ENCODE measurements around the gene CFTR. TPM values are rescaled to one million over a fixed set of nuclear protein-coding genes. Genes with fewer than 3 reads are reported as not detected.

The CFTR gene
- total and polyA plus RNA-seq, 2 of the 8 experiments (the other 6 are each of a cell fraction or from before 2014, with no cell fraction given): 1.2 to 1.6 TPM

GRCh38 chr7:117470777-117471176, 9.0 kb upstream of the CFTR start:
- no peak overlapping the region for H3K27ac ChIP-seq (ENCODE audit: low read depth, low read length)
- no peaks in the 10 kb centered on the region for H3K27me3 ChIP-seq (replicated peaks in 1 of 4; ENCODE audit: control insufficient read depth in 3 of 4, extremely low read depth in 1 of 4, insufficient read depth in 3 of 4, low read length in 3 of 4)
- DNase-seq (ENCODE audit: low read depth in 1 of 2, low spot score in 2 of 2) (no peak), FAIRE-seq (no peak)
- no peaks in the 10 kb centered on the region for H3K9me3 ChIP-seq (ENCODE audit: insufficient read depth in 2 of 2, low read depth in 1 of 2, low read length in 1 of 2)
- H2AFZ ChIP-seq (ENCODE audit: low read length): no peak overlapping the region
- no peak overlapping the region for H4K8ac ChIP-seq (ENCODE audit: extremely low read depth, insufficient read depth, low read length)
- no peaks in the 10 kb centered on the region for H3K36me3 ChIP-seq (ENCODE audit: control insufficient read depth in 2 of 4, insufficient read depth in 4 of 4, low read length in 3 of 4)
- H4K5ac ChIP-seq (ENCODE audit: insufficient read length, low read depth, low read length): no peak overlapping the region
- H2AK5ac ChIP-seq (ENCODE audit: low read depth, low read length): no peak overlapping the region
- H4K20me1 ChIP-seq (replicated peaks in 1 of 2; ENCODE audit: control insufficient read depth in 1 of 2, insufficient read depth in 2 of 2, low read length in 2 of 2): no peaks in the 10 kb centered on the region
- no peak overlapping the region for H2BK5ac ChIP-seq (ENCODE audit: low read depth, low read length)
- TF ChIP-seq CBX5 (IDR thresholded peaks at IDR 0.05; ENCODE audit: low read depth, low read length) (no peak), POLR2A (IDR thresholded peaks at IDR 0.05; ENCODE audit: control extremely low read depth in 1 of 2, low read depth in 2 of 2, low read length in 2 of 2) (no peak), POU5F1 (IDR thresholded peaks at IDR 0.05; ENCODE audit: low read depth, low read length) (no peak), JUND (IDR thresholded peaks at IDR 0.05; ENCODE audit: low read length) (no peak), SP2 (IDR thresholded peaks at IDR 0.05; ENCODE audit: low read length) (no peak), GABPA (IDR thresholded peaks at IDR 0.05; ENCODE audit: borderline replicate concordance, insufficient read depth, low read length) (no peak), SP4 (IDR thresholded peaks at IDR 0.05; ENCODE audit: low read length) (no peak), RFX5 (IDR thresholded peaks at IDR 0.05; ENCODE audit: borderline replicate concordance, low read depth, low read length) (no peak)
- no peak overlapping the region for H2BK120ac ChIP-seq (replicated peaks; ENCODE audit: low read depth, low read length)
- H3K18ac ChIP-seq (ENCODE audit: extremely low read depth, low read length): no peak overlapping the region
- H3K23ac ChIP-seq (ENCODE audit: insufficient read length): no peak overlapping the region
- WGBS, 2 experiments (ENCODE audit: extremely low coverage in 1 of 2, insufficient coverage in 1 of 2, insufficient read length in 1 of 2, insufficient replicate concordance in 2 of 2, low coverage in 1 of 2, low lambda C conversion rate in 2 of 2, missing lambda C conversion rate in 1 of 2): 84% methylated on average over 5 of the region's 5 CpGs; no CpG with 5 or more reads in 1 of the 2 experiments
- no peak overlapping the region for H2BK20ac ChIP-seq (ENCODE audit: low read length)
- no peaks in the 10 kb centered on the region for H3K23me2 ChIP-seq (ENCODE audit: low read depth, low read length)
- H3K4me1 ChIP-seq (replicated peaks in 1 of 4; ENCODE audit: control insufficient read depth in 3 of 4, insufficient read depth in 4 of 4, low read length in 3 of 4): peaks cover 0 to 2% (median 0%) of the 10 kb centered on the region in 4 experiments; a peak in 3 of 7 replicates
- H3K14ac ChIP-seq (ENCODE audit: insufficient read length): no peak overlapping the region
- no peak overlapping the region for H3K4me3 ChIP-seq (ENCODE audit: extremely low read depth in 1 of 4, insufficient read depth in 2 of 4, low read depth in 3 of 4, low read length in 4 of 4)
- H4K91ac ChIP-seq (replicated peaks; ENCODE audit: insufficient read length, low read length): no peak overlapping the region
- no peaks in the 10 kb centered on the region for H3K79me2 ChIP-seq (ENCODE audit: control insufficient read depth in 1 of 2, insufficient read depth in 2 of 2, low read length in 2 of 2)
- H3K4me2 ChIP-seq (ENCODE audit: insufficient read depth in 1 of 2, low read depth in 2 of 2, low read length in 2 of 2): no peak overlapping the region
- no peaks in the 10 kb centered on the region for H3K79me1 ChIP-seq (ENCODE audit: low read depth, low read length)
- no peak overlapping the region; the same call in 1 of the 2 replicates for H2BK12ac ChIP-seq (ENCODE audit: low read depth, low read length)
- no peak overlapping the region for H3K56ac ChIP-seq (replicated peaks; ENCODE audit: insufficient read length, low read depth, low read length)
- no peak overlapping the region for H3K4ac ChIP-seq (replicated peaks; ENCODE audit: insufficient read length, low read depth, low read length)
- no peak overlapping the region for H2BK15ac ChIP-seq (ENCODE audit: low read length)
- H3K9ac ChIP-seq (replicated peaks in 1 of 4; ENCODE audit: extremely low read depth in 1 of 4, low read depth in 3 of 4, low read length in 3 of 4): no peak overlapping the region
- ChIA-PET CTCF (ENCODE audit: partially characterized antibody) (interaction anchor here (2.6 kb wide), 1 partner anchor 12 kb away, joined by 11 read pairs; no protein-coding TSS in a partner anchor), POLR2A (ENCODE audit: partially characterized antibody) (no interaction called here)
